RWPE2 (cell line): Measurements from ENCODE around the gene CXCL16.
"Not testable (repeated sequence)": the region's sequence is repeated elsewhere in the genome, so short reads cannot be mapped to it uniquely, and the experiment has no call there.

Experiments
- ATAC-seq: fragments of 200-7000 bp; cut with Tn5 transposase; 3 replicates; pipeline ENCODE4 v1.9.1; 2021; ENCODE audit warnings: low read depth
- DNase-seq: peaks from one replicate; pipeline ENCODE4 v3.0.0-alpha.2; 2020; ENCODE audit warnings: low spot score
- H3K27ac ChIP-seq: fragments of 450-650 bp; 2 replicates; pipeline ENCODE4 v1.5.1; 2017; ENCODE audit warnings: mild to moderate bottlenecking; ENCODE audit not compliant: poor library complexity, severe bottlenecking
- H3K27me3 ChIP-seq: fragments of 250-450 bp; sonication (Bioruptor Pico); 2 replicates; pipeline ENCODE4 v1.5.1; 2021; ENCODE audit warnings: mild to moderate bottlenecking, moderate library complexity; ENCODE audit not compliant: insufficient read depth, poor library complexity, severe bottlenecking
- H3K36me3 ChIP-seq: fragments of 250-450 bp; sonication (Bioruptor Pico); 2 replicates; pipeline ENCODE4 v1.5.1; 2020; ENCODE audit warnings: low read depth, mild to moderate bottlenecking, moderate library complexity
- H3K4me1 ChIP-seq: fragments of 250-450 bp; sonication (Bioruptor Pico); 2 replicates; pipeline ENCODE4 v1.5.1; 2021; ENCODE audit warnings: mild to moderate bottlenecking, moderate library complexity; ENCODE audit not compliant: insufficient read depth, poor library complexity, severe bottlenecking
- H3K4me3 ChIP-seq: fragments of 250-450 bp; sonication (Bioruptor Pico); 2 replicates; pipeline ENCODE4 v1.5.1; 2021; ENCODE audit warnings: mild to moderate bottlenecking, moderate library complexity; ENCODE audit not compliant: severe bottlenecking
- H3K9me3 ChIP-seq: fragments of 250-450 bp; sonication (Bioruptor Pico); 2 replicates; pipeline ENCODE4 v1.5.1; 2021; ENCODE audit warnings: mild to moderate bottlenecking, moderate library complexity; ENCODE audit not compliant: severe bottlenecking
- CTCF ChIP-seq: fragments of 450-650 bp; IDR thresholded peaks from one replicate; pipeline ENCODE4 v1.5.1; 2017; ENCODE audit warnings: mild to moderate bottlenecking, moderate library complexity; ENCODE audit not compliant: poor library complexity, severe bottlenecking

CXCL16 gene

GRCh38 chr17:4716081-4716480 is 23.6 kb downstream of the CXCL16 start:
- Histone ChIP-seq H3K36me3 (peaks cover 10% of the 10 kb centered on the region), H3K4me3 (no peak overlapping the region)

GRCh38 chr17:4715063-4715744 is 24.5 kb downstream of the CXCL16 start:
- Histone ChIP-seq H3K36me3 (peaks cover 10% of the 10 kb centered on the region), H3K4me1 (no peaks in the 10 kb centered on the region), H3K27me3 (no peaks in the 10 kb centered on the region), H3K4me3 (no peak overlapping the region), H3K9me3 (no peaks in the 10 kb centered on the region), H3K27ac (no peak overlapping the region)
- TF ChIP-seq CTCF: no peak
- no peak for DNase-seq
- ATAC-seq: no peak

More at GRCh38 chr17:4716081-4716480, 23.6 kb downstream of the CXCL16 start:
- H3K27me3 ChIP-seq: no peaks in the 10 kb centered on the region
- DNase-seq (no peak), ATAC-seq (no peak)
- H3K9me3 ChIP-seq: no peaks in the 10 kb centered on the region
- TF ChIP-seq CTCF: no peak
- H3K4me1 ChIP-seq: no peaks in the 10 kb centered on the region
- H3K27ac ChIP-seq: no peak overlapping the region

GRCh38 chr17:4714340-4715062 is 25.2 kb downstream of the CXCL16 start:
- not testable (repeated sequence) for ATAC-seq, H3K27me3 ChIP-seq, H3K4me3 ChIP-seq, DNase-seq, H3K27ac ChIP-seq, H3K4me1 ChIP-seq, H3K9me3 ChIP-seq
- H3K36me3 ChIP-seq: peaks cover 10% of the 10 kb centered on the region

- H3K4me3 ChIP-seq: no peak overlapping the region
- H3K27me3 ChIP-seq: no peaks in the 10 kb centered on the region
- TF ChIP-seq CTCF: no peak
- no peak for DNase-seq
- H3K36me3 ChIP-seq: peaks cover 7% of the 10 kb centered on the region
- ATAC-seq: no peak
- no peaks in the 10 kb centered on the region for H3K9me3 ChIP-seq
- no peaks in the 10 kb centered on the region for H3K4me1 ChIP-seq
- no peak overlapping the region for H3K27ac ChIP-seq
These were observed 27.2 kb downstream of the CXCL16 start for GRCh38 chr17:4712526-4712925.

- ATAC-seq: no peak
- no peaks in the 10 kb centered on the region for H3K36me3 ChIP-seq
- DNase-seq: no peak
- no peaks in the 10 kb centered on the region for H3K9me3 ChIP-seq
- H3K27ac ChIP-seq: no peak overlapping the region
- H3K4me1 ChIP-seq: no peaks in the 10 kb centered on the region
- TF ChIP-seq CTCF: no peak
- peak overlapping the region; percentile 51 for H3K4me3 ChIP-seq
- no peaks in the 10 kb centered on the region for H3K27me3 ChIP-seq
These were observed 28.0 kb downstream of the CXCL16 start for GRCh38 chr17:4711661-4712181.
